Posterior vena cava (tissue), 2 donors: ENCODE data around the gene UCHL3. TPM values are rescaled to one million over a fixed set of nuclear protein-coding genes. Genes with fewer than 3 reads are reported as not detected.

Experiments used
- DNase-seq: peaks from one replicate; pipeline ENCODE4 v3.0.0-alpha.2; 2020; ENCODE audit warnings: low spot score
- intact Hi-C, 2 donors: fragments of 100-400 bp; cut with DNase I; formaldehyde crosslinking; loops; one replicate each; pipeline versions ENCODE4 v1.14.1 to v1.14.2; 2022 to 2023
- long read RNA-seq, 2 donors: library from polyadenylated mRNA; unstranded; transcript quantifications; one replicate each; pipeline ENCODE4 v2.0.0, GENCODE V29; 2020 to 2021
- total RNA-seq, 2 donors: library from RNA; stranded (reverse); fragmentation: NEBNext Ultra II Directional; extraction: Animal tissue kit (Norgen Biotek cat#: 25700); gene quantifications; one replicate each; pipeline ENCODE4 v1.2.1, GENCODE V29; 2021
- donor health status: DM: yes; HTN: yes; CAD: no.
- donor health status: DM: yes; HTN: yes; CAD: no.

The UCHL3 gene
- 10 to 100 TPM; 29.2 to 39.9 TPM for total RNA-seq
- long read RNA-seq, donor 1, partial matches to known transcripts, result 0 of 1 reads
- long read RNA-seq, donor 1, other reads (novel, unspliced or antisense), result 0 of 1 reads
- long read RNA-seq, donor 2, partial matches to known transcripts, result 6 of 8 reads
- long read RNA-seq, donor 2, other reads (novel, unspliced or antisense), result 2 of 8 reads

DNA sequence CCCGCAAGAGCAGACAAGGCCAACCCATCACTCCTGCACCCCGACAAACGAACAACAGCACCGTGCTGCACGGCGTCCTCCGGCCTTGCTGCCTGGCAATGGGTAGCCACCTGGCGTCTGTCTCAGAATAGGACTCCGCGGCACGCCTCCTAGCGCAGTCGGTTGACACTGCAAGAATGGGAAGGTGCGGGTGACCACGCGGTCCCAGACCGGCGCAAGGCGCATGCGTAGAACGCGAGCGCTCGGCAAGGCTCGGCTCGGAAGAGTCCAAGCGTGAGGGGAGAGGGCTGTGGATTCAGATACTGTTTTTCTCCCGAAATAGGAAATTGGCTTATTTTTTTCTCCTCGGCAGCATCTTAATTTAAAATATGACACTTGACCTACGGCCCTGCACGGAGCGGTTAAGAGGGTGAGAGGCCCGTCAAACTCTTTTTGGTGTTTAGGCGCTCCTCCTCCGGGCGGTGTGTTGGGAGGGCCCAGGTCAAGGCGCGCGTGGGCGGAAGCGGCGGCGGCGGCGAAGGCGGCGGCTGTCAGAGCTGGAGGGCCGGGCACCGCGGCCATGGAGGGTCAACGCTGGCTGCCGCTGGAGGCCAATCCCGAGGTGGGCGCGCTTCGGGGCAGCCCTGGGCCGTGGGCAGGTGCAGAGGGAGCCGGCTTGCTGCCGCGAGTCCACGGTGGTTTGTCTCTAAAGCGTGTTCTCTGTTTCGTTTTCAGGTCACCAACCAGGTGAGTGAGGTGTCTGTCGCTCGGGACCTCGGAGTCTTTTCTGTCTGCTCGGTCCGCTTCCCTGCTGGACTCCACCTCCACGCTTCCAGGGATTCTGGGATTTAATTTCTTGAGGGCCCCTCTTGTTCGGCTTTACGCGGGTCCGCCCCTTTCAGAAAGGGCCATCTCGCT, at the start of gene UCHL3:
TSS of gene UCHL3 (plus strand) at position 530 of the 897 bp plus-strand sequence. CDS start at position 560, 30 bp downstream.
- peak; percentile 99 for DNase-seq
- intact Hi-C loops, result loop anchor here in 1 of 2 donors (5.0 kb wide), 1 partner anchor 67 kb away; the partner anchor contains the start of gene TBC1D4

GRCh38 chr13:75505327-75505726, 44.3 kb upstream of the UCHL3 start:
- DNase-seq, result no peak

GRCh38 chr13:75506018-75506417, 43.6 kb upstream of the UCHL3 start:
- intact Hi-C loops, result no loop called here
- DNase-seq, result no peak

More at GRCh38 chr13:75505327-75505726, 44.3 kb upstream of the UCHL3 start:
- intact Hi-C loops, result no loop called here

- DNase-seq, result no peak
- intact Hi-C loops, result no loop called here
Observed at GRCh38 chr13:75507027-75508001, 42.3 kb upstream of the UCHL3 start.

DNA sequence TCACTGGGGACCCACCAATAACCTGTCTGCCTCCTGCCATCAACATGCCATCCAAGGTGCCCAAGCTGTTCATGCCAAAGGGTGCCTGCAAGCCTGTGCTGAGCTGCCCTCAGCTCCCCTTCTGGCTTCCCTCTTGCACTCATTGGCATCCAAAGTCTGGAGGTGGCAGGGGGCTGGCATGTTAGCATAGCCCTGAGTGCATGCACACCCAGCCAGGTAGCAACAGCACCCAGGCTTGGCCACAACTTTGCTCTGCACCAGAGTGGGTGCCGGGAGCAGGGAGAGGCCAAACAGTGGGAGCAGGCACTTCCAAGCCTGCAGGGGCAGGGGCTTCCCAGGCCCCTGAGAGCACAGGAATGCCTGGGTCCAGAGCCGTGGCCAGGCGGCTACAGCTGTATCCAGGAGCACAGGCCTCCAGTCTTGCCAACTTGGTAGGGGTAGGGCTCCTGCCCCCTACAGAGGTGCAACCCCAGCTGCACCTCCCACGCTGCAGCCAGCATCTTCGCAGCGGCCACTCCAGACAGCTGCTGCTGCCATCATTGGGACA, 41.5 kb upstream of the UCHL3 start:
- intact Hi-C loops, result no loop called here
- DNase-seq, result no peak

- intact Hi-C loops, result no loop called here
Observed at GRCh38 chr13:75511051-75511625, 38.5 kb upstream of the UCHL3 start.

DNA sequence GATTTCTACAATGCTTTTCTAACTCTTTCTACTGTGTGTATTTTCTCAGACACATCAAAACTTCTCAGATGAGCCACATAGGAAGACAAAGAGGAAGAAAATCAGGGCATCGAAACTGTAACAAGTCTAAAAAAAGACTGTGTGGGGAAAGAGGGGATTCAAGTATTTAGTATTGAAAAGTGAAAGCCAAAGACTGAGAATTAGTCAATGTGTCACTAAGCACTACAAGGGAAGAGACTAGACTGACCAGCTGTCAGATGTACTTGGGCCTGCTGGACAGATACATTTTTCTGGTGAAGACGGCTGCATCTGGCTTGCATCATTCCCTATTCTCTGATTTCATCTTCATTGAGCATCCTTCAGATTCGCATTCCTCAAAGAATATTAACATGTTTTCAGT, 37.3 kb upstream of the UCHL3 start:
- intact Hi-C loops, result no loop called here
- DNase-seq, result no peak

More at GRCh38 chr13:75511051-75511625, 38.5 kb upstream of the UCHL3 start:
- DNase-seq, result no peak

DNA sequence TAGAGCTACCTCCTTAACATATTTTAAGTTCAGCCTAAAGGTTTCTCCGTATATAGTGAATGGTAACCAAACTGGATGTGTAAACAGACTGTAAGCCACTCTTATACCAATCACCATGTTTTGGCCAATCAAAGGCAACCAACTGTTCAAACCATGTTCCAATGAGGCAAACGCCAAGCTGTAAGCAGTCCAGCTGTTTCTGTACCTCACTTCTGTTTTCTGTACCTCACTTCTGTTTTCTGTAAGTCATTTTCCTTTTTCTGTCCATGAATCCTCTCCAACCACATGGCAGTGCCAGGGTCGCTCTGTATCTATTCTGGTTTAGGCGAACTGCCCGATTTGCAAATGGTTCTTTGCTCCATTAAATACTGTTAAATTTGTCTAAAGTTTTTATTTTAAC, 36.3 kb upstream of the UCHL3 start:
- DNase-seq, result no peak
- intact Hi-C loops, result no loop called here

DNA sequence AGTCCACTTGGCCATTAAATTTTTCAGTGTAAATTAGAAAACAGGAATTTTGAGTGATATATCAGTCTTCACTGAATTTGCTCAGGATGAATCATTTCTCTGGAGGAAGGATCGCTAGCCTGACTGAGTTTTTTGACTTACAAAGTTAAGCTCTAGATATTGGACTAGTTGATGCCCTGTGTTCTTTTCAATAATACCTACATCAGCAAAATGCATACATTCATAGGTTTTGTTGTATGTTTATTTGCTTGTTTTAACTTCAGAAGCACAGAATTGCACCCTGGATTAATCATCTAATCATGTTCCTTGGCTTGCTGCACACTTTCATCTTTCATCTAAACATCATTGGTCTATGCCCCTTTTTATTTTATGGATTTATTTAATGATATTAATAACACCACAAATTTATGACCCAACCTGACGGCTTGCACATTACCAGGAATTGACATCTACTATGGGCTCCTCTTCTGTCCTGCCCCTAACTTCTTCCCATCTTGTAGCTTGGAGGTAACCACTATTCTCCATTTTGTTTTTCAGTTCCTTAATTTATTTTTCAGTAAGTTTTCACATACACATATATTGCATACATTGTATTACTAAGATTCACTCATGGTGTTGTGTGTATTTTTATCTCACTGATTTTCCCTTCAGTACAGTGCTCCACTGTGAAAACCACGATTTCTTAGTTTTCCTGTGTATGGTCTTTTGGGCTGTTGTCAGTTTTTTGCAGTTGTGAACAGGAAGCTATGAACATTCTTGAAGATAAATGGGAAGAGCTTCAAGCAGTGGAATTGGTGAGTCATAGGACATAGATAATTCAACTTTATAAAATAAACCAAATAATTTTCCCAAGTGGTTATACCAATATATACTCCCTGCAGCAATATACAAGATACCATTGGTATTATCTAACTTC, 35.3 kb upstream of the UCHL3 start:
- intact Hi-C loops, result no loop called here

GRCh38 chr13:75518439-75519088, 31.0 kb upstream of the UCHL3 start:
- intact Hi-C loops, result no loop called here

More for the DNA sequence above, 35.3 kb upstream of the UCHL3 start:
- no peak for DNase-seq

GRCh38 chr13:75521956-75522355, 27.6 kb upstream of the UCHL3 start:
- no peak for DNase-seq
- intact Hi-C loops, result no loop called here

More at GRCh38 chr13:75518439-75519088, 31.0 kb upstream of the UCHL3 start:
- DNase-seq, result no peak

- intact Hi-C loops, result no loop called here
- DNase-seq, result no peak
Observed at GRCh38 chr13:75530549-75530961, 19.0 kb upstream of the UCHL3 start.

GRCh38 chr13:75533861-75534260, 15.7 kb upstream of the UCHL3 start:
- DNase-seq, result no peak
- intact Hi-C loops, result no loop called here

DNA sequence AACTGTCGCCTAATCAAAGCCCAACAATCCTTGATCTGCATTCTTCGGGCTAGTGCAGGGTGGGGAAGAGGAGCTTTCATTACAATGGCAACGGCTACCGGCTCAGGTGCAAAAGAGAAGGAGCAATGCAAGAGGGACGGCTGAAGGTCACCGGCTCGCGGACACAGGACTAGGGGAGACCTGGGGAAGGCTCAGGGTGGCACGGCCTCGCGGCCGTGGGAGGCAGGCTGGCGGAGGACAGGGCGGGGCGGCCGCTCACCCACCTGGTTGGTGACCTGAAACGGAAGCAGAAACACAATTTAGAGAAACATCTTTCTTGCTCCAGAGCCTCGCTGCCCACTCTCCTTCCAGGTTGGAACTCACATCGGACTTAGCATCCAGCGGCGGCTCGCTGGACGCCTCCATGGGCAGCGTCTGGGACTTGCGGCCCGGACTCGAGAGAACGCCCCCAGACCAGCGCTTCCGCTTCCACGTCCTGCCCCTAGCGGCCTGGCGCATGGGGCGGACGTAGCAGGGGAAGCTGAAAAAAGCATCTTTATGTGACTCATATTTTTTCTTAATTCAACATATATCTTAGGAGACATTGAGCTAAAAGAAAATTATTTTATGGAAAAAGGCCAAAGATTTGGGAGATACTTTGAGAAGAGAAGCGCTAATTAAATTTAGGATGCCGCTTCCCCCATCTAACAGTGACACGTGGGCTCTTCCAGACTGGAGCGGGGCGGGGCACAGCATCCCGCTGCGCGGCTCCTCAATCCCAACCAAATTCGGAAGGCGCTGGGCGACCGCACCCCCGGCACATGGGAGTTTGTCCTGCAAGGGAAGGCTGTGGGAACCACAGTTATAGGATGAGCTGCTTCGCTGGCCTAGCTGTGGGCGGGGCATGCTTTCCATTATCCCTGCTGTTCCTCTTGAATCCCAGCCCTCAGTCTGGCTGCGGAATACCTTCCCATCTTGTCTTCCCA, 11.9 kb upstream of the UCHL3 start, which contains the start of gene COMMD6:
TSS of gene COMMD6 (minus strand) at position 441 of the 965 bp plus-strand sequence. CDS start at position 405, 36 bp downstream.
- intact Hi-C loops, result no loop called here
- DNase-seq, result peak; percentile 93

DNA sequence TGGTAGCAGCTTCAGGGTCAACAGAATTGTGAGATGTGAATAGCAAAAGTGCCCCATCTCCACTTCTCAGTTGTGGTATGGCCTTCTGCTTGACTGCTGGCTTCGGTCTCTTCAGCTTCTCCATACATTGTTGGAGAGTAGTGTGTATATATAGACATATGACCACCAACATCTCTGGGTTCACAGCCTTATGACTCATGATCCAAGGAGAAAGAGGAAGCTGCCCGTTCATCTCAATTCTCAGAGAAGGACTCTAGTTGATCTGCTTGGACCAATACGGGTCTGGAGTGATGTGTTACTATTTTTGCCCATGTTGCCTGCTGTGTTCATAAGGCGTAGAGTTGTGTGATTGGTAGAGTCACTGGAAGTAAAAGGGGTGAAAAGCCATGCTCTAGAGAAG, 8.3 kb upstream of the UCHL3 start:
- no peak for DNase-seq
- intact Hi-C loops, result no loop called here

DNA sequence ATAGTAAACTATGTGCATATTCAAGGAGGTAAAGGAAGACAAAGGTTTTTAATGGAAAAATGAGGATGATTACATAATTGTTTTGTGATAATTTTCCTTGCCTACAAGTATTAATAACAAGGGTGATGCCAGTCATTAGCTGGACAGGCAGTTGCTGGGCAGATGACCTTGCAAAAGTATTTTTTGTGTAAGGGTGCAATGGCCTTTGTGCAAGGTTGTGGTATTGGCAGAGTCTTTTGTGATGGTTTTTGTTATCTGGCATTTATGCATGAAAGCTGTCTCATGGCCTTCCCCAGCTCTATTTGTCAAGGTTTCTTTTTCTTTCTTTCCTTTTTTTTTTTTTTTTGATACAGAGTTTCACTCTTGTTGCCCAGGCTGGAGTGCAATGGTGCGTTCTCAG, 7.6 kb upstream of the UCHL3 start:
- no peak for DNase-seq
- intact Hi-C loops, result no loop called here
